K562 (cell line): ENCODE measurements around the gene CEMIP2. TPM values are rescaled to one million over a fixed set of nuclear protein-coding genes. Genes with fewer than 3 reads are reported as not detected.

ENCODE experiments used
- ATAC-seq: fragments of 200-7000 bp; cut with Tn5 transposase; 3 replicates; pipeline ENCODE4 v1.9.1; 2020; ENCODE audit warnings: moderate library complexity
- BruUV-seq: library from RNA; stranded (reverse); fragments of 400-500 nt; replicated peaks from 2 replicates; lab custom pipeline; 2021; lab: Mats Ljungman, UMichigan
- CTCF ChIA-PET: fragments of 300-600 bp; formaldehyde crosslinking; extraction: SDS; loops from one replicate; lab custom pipeline; 2021; ENCODE audit warnings: low intra/inter-chr PET ratio; lab: Yijun Ruan, JAX
- POLR2A ChIA-PET: fragments of 300-600, 350-650 bp; sonication (Branson Sonifier 250); formaldehyde crosslinking; extraction: SDS; loops from one replicate; lab custom pipeline; 2021; ENCODE audit warnings: antibody characterized with exemption, inconsistent platforms; lab: Yijun Ruan, JAX
- DNase-seq, 4 experiments: peaks; one replicate each; pipeline versions ENCODE4 v3.0.0 to v3.0.0-alpha.2; 2011 to 2018; ENCODE audit warnings: low spot score in 3 of 4, mixed read lengths in 3 of 4; ENCODE audit errors: extremely low read depth in 1 of 4
- FAIRE-seq: peaks from 2 replicates; lab custom pipeline; 2011; peaks lifted over from hg19 to GRCh38; lab: Jason Lieb, UNC
- H2AFZ ChIP-seq: 2 replicates; pipeline ENCODE4 v1.6.0; 2011; ENCODE audit warnings: low read depth, low read length, control low read depth, inconsistent platforms
- H3K27ac ChIP-seq: fragments of 200-600 bp; 3 replicates; pipeline ENCODE4 v1.8.0; 2011; ENCODE audit warnings: low read depth, mild to moderate bottlenecking, control low read depth, inconsistent platforms, low read length, moderate library complexity, mixed read lengths; ENCODE audit errors: extremely low read depth
- H3K27me3 ChIP-seq, 2 experiments: fragments of 300-600 bp in 1 of 2; 2 replicates in 1 of 2; 3 replicates in 1 of 2; pipeline versions ENCODE4 v1.6.0 to v1.8.0; 2011; ENCODE audit warnings: inconsistent platforms in 2 of 2, low read length in 2 of 2, mild to moderate bottlenecking in 1 of 2, mixed read lengths in 1 of 2, moderate library complexity in 1 of 2; ENCODE audit not compliant: control insufficient read depth in 2 of 2, insufficient read depth in 2 of 2
- H3K36me3 ChIP-seq: fragments of 300-600 bp; 3 replicates; pipeline ENCODE4 v1.8.0; 2011; ENCODE audit warnings: mild to moderate bottlenecking, low read length, inconsistent platforms; ENCODE audit not compliant: control insufficient read depth, insufficient read depth
- H3K4me1 ChIP-seq, 2 experiments: fragments of 200-600 bp in 1 of 2; replicated peaks in 1 of 2; 2 replicates in 1 of 2; 3 replicates in 1 of 2; pipeline versions ENCODE4 v1.5.1 to v1.8.0; 2011; ENCODE audit warnings: inconsistent platforms in 2 of 2, low read length in 2 of 2, mild to moderate bottlenecking in 1 of 2, mixed read lengths in 1 of 2, moderate library complexity in 1 of 2; ENCODE audit not compliant: control insufficient read depth in 2 of 2, insufficient read depth in 2 of 2
- H3K4me2 ChIP-seq: 2 replicates; pipeline ENCODE4 v1.6.1; 2011; ENCODE audit warnings: low read length, control low read depth, inconsistent platforms, mixed read lengths; ENCODE audit not compliant: insufficient read depth
- H3K4me3 ChIP-seq: fragments of 200-600 bp; sonication (generic), shearing (Covaris generic); 2 replicates; pipeline ENCODE4 v1.5.1; 2016; ENCODE audit warnings: control low read depth, inconsistent platforms
- H3K79me2 ChIP-seq: fragments of 200-600 bp; 3 replicates; pipeline ENCODE4 v1.8.0; 2011; ENCODE audit warnings: low read length, inconsistent platforms; ENCODE audit not compliant: control insufficient read depth, insufficient read depth
- H3K9ac ChIP-seq, 2 experiments: 2 replicates each; pipeline versions ENCODE4 v1.6.0 to v1.6.1; 2011; ENCODE audit warnings: low read depth in 2 of 2, low read length in 2 of 2, control low read depth in 1 of 2, inconsistent platforms in 1 of 2, mild to moderate bottlenecking in 1 of 2, mixed read lengths in 1 of 2; ENCODE audit not compliant: insufficient read depth in 1 of 2
- H3K9me1 ChIP-seq: one replicate; pipeline ENCODE4 v1.6.0; 2011; ENCODE audit warnings: inconsistent platforms, mild to moderate bottlenecking, low read length, moderate library complexity; ENCODE audit not compliant: control insufficient read depth, insufficient read depth
- H3K9me3 ChIP-seq: replicated peaks from 2 replicates; pipeline ENCODE4 v1.5.1; 2011; ENCODE audit warnings: low read depth, low read length, inconsistent platforms; ENCODE audit not compliant: control insufficient read depth, insufficient read depth
- H4K20me1 ChIP-seq: replicated peaks from 2 replicates; pipeline ENCODE4 v1.6.1; 2011; ENCODE audit warnings: low read length, inconsistent platforms, mixed read lengths; ENCODE audit not compliant: control insufficient read depth, insufficient read depth
- EP400 ChIP-seq: fragments of 450-650 bp; IDR thresholded peaks from 2 replicates; pipeline ENCODE4 v1.6.1; 2017; ENCODE audit warnings: antibody characterized with exemption, mild to moderate bottlenecking, moderate library complexity
- FOXK1 ChIP-seq: sonication (generic); formaldehyde crosslinking; IDR thresholded peaks from 2 replicates; pipeline ENCODE4 v1.8.0; 2022; ENCODE audit warnings: missing genetic modification reagents, mild to moderate bottlenecking, borderline replicate concordance
- WGBS: fragments of 100-300 bp; shearing (Covaris generic); methylation state at CpG from one replicate; pipeline ENCODE4 v1.1.6; 2016; ENCODE audit warnings: low coverage, mixed read lengths; ENCODE audit not compliant: insufficient coverage; ENCODE audit errors: missing lambda C conversion rate; 5-methylcytosine and 5-hydroxymethylcytosine counted together
- in situ Hi-C: fragments of 300-500 bp; cut with MboI; formaldehyde crosslinking; loops from 4 replicates; pipeline ENCODE4 v1.15.0; 2018; ENCODE audit warnings: inconsistent platforms, mixed read lengths
- intact Hi-C: fragments of 100-400 bp; cut with micrococcal nuclease; formaldehyde crosslinking; loops from 2 replicates; pipeline ENCODE4 v1.14.2; 2022
- polyA plus RNA-seq, 8 experiments: library from polyadenylated mRNA; depleted of rRNA in 4 of 8; stranded (reverse) in 5 of 8; unstranded in 3 of 8; fragments of >200 nt; fragmentation: Nextera tagmentation in 2 of 8; fragmentation: Illumina TruSeq in 1 of 8; extraction: Ambion mirVana in 2 of 8; extraction: Trizol in 1 of 8; gene quantifications; 2 replicates each; pipeline versions ENCODE4 v1.2.1 to v1.2.3, GENCODE V29; 2011 to 2014; ENCODE audit warnings: inconsistent platforms in 1 of 8, missing spikeins in 1 of 8
- total RNA-seq, 7 experiments: library from RNA; depleted of rRNA in 6 of 7; stranded (reverse); fragments of >200 nt in 6 of 7; fragmentation: Illumina TruSeq in 2 of 7; extraction: Trizol in 2 of 7; gene quantifications; 2 replicates each; pipeline versions ENCODE4 v1.2.1 to v1.2.3, GENCODE V29; 2011 to 2021; ENCODE audit warnings: low replicate concordance in 1 of 7
- TF ChIP-seq, protein P1 (sequence below): fragments of 450-650 bp; IDR thresholded peaks from 2 replicates; pipeline ENCODE4 v1.6.1; 2017; ENCODE audit warnings: antibody characterized with exemption, mild to moderate bottlenecking
- TF ChIP-seq, protein P2 (sequence below): fragments of 450-650 bp; IDR thresholded peaks from 2 replicates; pipeline ENCODE4 v1.6.1; 2016; ENCODE audit warnings: mild to moderate bottlenecking, moderate library complexity

The CEMIP2 gene
- total and polyA plus RNA-seq, 9 of the 15 experiments (the other 6 are each of a cell fraction or from before 2014, with no cell fraction given), result 5.4 to 29.9 (median 14.2) TPM

DNA sequence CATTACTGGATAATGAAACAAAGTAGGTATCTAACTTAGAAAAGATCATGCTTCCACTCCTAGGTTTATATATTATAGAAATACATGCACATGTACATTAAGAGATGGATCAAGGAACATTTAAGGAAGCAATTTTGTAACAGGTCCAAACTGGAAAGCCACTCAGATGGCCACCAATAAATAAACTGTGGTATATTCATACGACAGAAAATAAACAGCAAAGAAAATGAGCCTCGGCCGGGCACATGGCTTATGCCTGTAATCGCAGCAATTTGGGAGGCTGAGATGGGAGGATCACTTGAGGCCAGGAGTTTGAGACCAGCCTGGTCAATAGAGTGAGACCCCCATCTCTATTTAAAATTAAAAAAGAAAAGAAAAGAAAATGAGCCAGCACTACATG, 25.6 kb downstream of the CEMIP2 start:
- no peak overlapping the region for H3K4me3 ChIP-seq
- in situ Hi-C loops (no loop called here), intact Hi-C loops (no loop called here)
- H4K20me1 ChIP-seq, result no peaks in the 10 kb centered on the region
- FAIRE-seq, result no peak
- H3K4me1 ChIP-seq, result peaks cover 0 to 18% of the 10 kb centered on the region in 2 experiments
- H3K9me1 ChIP-seq, result no peaks in the 10 kb centered on the region
- WGBS, result 47% methylated on average over 4 of the region's 4 CpGs
- ChIA-PET CTCF (no interaction called here), POLR2A (interaction anchor here (0.8 to 1.0 kb wide), 3 partner anchors 9 to 10 kb away, joined by 4 to 6 read pairs (median 4); no protein-coding TSS in a partner anchor)
- no peaks in the 10 kb centered on the region for H3K27me3 ChIP-seq
- ATAC-seq, result no peak; the same call in 2 of the 3 replicates
- no peak for DNase-seq
- no peaks in the 10 kb centered on the region for H3K9me3 ChIP-seq
- peak overlapping the region in 1 of 2 experiments; percentile 19; a peak in 1 of 4 replicates for H3K9ac ChIP-seq
- peaks cover 2% of the 10 kb centered on the region; the same call in 1 of the 3 replicates for H3K36me3 ChIP-seq
- no TSS peak for BruUV-seq
- no peak overlapping the region for H2AFZ ChIP-seq
- peak overlapping the region; percentile 39; the same call in 1 of the 2 replicates for H3K4me2 ChIP-seq
- peak overlapping the region; percentile 80 for H3K27ac ChIP-seq
- no peaks in the 10 kb centered on the region for H3K79me2 ChIP-seq
- TF ChIP-seq EP400 (0 out of 2 replicates have a peak, but pooled peaks have one; percentile 4), FOXK1 (CRISPR knock-in tag) (no peak)
- TF ChIP-seq, protein P1, sequence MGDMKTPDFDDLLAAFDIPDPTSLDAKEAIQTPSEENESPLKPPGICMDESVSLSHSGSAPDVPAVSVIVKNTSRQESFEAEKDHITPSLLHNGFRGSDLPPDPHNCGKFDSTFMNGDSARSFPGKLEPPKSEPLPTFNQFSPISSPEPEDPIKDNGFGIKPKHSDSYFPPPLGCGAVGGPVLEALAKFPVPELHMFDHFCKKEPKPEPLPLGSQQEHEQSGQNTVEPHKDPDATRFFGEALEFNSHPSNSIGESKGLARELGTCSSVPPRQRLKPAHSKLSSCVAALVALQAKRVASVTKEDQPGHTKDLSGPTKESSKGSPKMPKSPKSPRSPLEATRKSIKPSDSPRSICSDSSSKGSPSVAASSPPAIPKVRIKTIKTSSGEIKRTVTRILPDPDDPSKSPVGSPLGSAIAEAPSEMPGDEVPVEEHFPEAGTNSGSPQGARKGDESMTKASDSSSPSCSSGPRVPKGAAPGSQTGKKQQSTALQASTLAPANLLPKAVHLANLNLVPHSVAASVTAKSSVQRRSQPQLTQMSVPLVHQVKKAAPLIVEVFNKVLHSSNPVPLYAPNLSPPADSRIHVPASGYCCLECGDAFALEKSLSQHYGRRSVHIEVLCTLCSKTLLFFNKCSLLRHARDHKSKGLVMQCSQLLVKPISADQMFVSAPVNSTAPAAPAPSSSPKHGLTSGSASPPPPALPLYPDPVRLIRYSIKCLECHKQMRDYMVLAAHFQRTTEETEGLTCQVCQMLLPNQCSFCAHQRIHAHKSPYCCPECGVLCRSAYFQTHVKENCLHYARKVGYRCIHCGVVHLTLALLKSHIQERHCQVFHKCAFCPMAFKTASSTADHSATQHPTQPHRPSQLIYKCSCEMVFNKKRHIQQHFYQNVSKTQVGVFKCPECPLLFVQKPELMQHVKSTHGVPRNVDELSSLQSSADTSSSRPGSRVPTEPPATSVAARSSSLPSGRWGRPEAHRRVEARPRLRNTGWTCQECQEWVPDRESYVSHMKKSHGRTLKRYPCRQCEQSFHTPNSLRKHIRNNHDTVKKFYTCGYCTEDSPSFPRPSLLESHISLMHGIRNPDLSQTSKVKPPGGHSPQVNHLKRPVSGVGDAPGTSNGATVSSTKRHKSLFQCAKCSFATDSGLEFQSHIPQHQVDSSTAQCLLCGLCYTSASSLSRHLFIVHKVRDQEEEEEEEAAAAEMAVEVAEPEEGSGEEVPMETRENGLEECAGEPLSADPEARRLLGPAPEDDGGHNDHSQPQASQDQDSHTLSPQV, result 0 out of 2 replicates have a peak, but pooled peaks have one; percentile 15
- TF ChIP-seq, protein P2, sequence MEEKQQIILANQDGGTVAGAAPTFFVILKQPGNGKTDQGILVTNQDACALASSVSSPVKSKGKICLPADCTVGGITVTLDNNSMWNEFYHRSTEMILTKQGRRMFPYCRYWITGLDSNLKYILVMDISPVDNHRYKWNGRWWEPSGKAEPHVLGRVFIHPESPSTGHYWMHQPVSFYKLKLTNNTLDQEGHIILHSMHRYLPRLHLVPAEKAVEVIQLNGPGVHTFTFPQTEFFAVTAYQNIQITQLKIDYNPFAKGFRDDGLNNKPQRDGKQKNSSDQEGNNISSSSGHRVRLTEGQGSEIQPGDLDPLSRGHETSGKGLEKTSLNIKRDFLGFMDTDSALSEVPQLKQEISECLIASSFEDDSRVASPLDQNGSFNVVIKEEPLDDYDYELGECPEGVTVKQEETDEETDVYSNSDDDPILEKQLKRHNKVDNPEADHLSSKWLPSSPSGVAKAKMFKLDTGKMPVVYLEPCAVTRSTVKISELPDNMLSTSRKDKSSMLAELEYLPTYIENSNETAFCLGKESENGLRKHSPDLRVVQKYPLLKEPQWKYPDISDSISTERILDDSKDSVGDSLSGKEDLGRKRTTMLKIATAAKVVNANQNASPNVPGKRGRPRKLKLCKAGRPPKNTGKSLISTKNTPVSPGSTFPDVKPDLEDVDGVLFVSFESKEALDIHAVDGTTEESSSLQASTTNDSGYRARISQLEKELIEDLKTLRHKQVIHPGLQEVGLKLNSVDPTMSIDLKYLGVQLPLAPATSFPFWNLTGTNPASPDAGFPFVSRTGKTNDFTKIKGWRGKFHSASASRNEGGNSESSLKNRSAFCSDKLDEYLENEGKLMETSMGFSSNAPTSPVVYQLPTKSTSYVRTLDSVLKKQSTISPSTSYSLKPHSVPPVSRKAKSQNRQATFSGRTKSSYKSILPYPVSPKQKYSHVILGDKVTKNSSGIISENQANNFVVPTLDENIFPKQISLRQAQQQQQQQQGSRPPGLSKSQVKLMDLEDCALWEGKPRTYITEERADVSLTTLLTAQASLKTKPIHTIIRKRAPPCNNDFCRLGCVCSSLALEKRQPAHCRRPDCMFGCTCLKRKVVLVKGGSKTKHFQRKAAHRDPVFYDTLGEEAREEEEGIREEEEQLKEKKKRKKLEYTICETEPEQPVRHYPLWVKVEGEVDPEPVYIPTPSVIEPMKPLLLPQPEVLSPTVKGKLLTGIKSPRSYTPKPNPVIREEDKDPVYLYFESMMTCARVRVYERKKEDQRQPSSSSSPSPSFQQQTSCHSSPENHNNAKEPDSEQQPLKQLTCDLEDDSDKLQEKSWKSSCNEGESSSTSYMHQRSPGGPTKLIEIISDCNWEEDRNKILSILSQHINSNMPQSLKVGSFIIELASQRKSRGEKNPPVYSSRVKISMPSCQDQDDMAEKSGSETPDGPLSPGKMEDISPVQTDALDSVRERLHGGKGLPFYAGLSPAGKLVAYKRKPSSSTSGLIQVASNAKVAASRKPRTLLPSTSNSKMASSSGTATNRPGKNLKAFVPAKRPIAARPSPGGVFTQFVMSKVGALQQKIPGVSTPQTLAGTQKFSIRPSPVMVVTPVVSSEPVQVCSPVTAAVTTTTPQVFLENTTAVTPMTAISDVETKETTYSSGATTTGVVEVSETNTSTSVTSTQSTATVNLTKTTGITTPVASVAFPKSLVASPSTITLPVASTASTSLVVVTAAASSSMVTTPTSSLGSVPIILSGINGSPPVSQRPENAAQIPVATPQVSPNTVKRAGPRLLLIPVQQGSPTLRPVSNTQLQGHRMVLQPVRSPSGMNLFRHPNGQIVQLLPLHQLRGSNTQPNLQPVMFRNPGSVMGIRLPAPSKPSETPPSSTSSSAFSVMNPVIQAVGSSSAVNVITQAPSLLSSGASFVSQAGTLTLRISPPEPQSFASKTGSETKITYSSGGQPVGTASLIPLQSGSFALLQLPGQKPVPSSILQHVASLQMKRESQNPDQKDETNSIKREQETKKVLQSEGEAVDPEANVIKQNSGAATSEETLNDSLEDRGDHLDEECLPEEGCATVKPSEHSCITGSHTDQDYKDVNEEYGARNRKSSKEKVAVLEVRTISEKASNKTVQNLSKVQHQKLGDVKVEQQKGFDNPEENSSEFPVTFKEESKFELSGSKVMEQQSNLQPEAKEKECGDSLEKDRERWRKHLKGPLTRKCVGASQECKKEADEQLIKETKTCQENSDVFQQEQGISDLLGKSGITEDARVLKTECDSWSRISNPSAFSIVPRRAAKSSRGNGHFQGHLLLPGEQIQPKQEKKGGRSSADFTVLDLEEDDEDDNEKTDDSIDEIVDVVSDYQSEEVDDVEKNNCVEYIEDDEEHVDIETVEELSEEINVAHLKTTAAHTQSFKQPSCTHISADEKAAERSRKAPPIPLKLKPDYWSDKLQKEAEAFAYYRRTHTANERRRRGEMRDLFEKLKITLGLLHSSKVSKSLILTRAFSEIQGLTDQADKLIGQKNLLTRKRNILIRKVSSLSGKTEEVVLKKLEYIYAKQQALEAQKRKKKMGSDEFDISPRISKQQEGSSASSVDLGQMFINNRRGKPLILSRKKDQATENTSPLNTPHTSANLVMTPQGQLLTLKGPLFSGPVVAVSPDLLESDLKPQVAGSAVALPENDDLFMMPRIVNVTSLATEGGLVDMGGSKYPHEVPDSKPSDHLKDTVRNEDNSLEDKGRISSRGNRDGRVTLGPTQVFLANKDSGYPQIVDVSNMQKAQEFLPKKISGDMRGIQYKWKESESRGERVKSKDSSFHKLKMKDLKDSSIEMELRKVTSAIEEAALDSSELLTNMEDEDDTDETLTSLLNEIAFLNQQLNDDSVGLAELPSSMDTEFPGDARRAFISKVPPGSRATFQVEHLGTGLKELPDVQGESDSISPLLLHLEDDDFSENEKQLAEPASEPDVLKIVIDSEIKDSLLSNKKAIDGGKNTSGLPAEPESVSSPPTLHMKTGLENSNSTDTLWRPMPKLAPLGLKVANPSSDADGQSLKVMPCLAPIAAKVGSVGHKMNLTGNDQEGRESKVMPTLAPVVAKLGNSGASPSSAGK, result peak; percentile 36; the same call in 1 of the 2 replicates
